Breast epithelium (tissue), 3 donors: ENCODE data around the gene CFAP119.

Experiments used
- POLR2A ChIP-seq: fragments of 450-650 bp; IDR thresholded peaks from one replicate; pipeline ENCODE4 v1.6.1; 2016; ENCODE audit warnings: antibody characterized with exemption, mild to moderate bottlenecking, moderate library complexity
- POLR2AphosphoS5 ChIP-seq, 3 donors: sonication (generic); formaldehyde crosslinking; IDR thresholded peaks; one replicate each; pipeline ENCODE4 v1.6.1; 2017; ENCODE audit warnings: antibody characterized with exemption in 3 of 3
- TF ChIP-seq, protein P1 (sequence below), 3 donors: fragments of 450-650 bp; IDR thresholded peaks; one replicate each; pipeline ENCODE4 v1.5.1; 2016 to 2017; ENCODE audit warnings: antibody characterized with exemption in 3 of 3, mild to moderate bottlenecking in 3 of 3, moderate library complexity in 3 of 3

DNA sequence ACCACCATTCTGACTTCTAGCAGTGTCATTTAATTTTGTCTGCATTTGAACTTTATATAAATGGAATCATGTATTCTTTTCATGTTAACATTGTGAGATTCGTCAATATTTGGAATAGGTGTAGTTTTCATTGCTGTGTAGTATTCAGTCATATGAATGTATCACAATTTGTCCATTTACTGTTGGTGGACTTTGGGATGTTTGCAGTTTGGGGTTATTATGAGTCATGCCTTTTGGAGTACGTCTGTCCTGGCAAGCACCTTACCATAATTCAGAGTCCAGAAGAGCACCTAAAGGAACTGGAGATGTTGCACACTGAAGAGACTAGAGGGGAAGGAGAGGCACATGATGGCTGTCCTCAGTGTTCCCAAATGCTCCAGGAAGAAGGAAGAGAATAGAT lies 16.8 kb downstream of the CFAP119 start:
- TF ChIP-seq, protein P1, sequence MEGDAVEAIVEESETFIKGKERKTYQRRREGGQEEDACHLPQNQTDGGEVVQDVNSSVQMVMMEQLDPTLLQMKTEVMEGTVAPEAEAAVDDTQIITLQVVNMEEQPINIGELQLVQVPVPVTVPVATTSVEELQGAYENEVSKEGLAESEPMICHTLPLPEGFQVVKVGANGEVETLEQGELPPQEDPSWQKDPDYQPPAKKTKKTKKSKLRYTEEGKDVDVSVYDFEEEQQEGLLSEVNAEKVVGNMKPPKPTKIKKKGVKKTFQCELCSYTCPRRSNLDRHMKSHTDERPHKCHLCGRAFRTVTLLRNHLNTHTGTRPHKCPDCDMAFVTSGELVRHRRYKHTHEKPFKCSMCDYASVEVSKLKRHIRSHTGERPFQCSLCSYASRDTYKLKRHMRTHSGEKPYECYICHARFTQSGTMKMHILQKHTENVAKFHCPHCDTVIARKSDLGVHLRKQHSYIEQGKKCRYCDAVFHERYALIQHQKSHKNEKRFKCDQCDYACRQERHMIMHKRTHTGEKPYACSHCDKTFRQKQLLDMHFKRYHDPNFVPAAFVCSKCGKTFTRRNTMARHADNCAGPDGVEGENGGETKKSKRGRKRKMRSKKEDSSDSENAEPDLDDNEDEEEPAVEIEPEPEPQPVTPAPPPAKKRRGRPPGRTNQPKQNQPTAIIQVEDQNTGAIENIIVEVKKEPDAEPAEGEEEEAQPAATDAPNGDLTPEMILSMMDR (IDR thresholded peaks at IDR 0.05) = no peak
- TF ChIP-seq POLR2A = no peak
- TF ChIP-seq POLR2AphosphoS5 (IDR thresholded peaks at IDR 0.05) = no peak
